GM11168 (cell line): ENCODE results near the gene NLRP9.
"Not testable (repeated sequence)": the region's sequence is repeated elsewhere in the genome, so short reads cannot be mapped to it uniquely, and the experiment has no call there.

Experiments
- in situ Hi-C: fragments of 300-500 bp; cut with MboI; formaldehyde crosslinking; loops from one replicate; pipeline ENCODE4 v1.12.0; 2022; ENCODE audit warnings: low sequenced_read_pairs; ENCODE audit not compliant: unreplicated experiment

NLRP9 gene

DNA sequence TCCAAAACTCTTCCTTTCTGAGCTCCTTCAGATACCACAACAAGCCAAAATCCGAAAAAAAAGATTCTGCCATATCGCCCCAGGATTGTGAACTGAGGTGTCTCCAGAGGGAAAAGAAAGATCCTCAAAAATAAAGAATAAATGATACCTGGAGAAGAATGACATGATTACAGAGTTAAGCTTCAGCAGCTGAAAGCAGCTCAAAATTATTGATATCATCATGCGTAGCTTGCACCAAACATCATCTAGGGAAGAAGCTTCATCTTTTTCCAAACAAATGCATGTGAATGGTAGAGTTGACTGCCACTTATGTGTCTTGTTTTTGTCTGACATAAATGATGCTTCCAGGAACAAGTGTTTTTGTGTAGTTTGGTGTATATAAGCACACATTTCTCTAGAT is at the start of gene NLRP9:
TSS of gene NLRP9 (minus strand) at position 101 of the 400 bp plus-strand sequence. CDS start at position 73, 28 bp downstream.
- in situ Hi-C loops, result no loop called here

DNA sequence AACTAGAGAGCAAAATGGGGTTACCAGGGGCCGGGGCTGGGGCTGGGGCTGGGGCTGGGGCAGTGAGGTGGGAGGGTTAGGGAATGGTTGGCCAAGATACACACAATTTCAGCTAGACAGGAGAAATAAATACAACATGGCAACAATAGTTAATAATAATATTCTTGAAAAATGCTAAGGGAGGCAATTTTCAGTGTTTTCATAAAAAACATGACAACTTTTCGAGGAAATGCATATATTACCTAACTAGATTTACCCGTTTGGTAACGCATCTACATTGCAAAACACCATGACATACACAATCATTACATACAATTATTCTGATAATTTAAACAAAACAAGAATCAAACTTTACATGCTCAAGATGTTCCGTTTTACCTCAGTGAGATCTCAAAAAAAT is 42.9 kb upstream of the NLRP9 start:
- in situ Hi-C loops, result no loop called here

DNA sequence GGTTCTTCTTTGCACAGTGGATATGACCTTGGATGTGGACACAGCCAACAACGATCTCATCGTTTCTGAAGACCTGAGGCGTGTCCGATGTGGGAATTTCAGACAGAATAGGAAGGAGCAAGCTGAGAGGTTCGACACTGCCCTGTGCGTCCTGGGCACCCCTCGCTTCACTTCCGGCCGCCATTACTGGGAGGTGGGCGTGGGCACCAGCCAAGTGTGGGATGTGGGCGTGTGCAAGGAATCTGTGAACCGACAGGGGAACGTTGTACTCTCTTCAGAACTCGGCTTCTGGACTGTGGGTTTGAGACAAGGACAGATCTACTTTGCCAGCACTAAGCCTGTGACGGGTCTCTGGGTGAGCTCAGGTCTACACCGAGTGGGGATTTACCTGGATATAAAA is 40.1 kb upstream of the NLRP9 start:
- in situ Hi-C loops, result no loop called here

DNA sequence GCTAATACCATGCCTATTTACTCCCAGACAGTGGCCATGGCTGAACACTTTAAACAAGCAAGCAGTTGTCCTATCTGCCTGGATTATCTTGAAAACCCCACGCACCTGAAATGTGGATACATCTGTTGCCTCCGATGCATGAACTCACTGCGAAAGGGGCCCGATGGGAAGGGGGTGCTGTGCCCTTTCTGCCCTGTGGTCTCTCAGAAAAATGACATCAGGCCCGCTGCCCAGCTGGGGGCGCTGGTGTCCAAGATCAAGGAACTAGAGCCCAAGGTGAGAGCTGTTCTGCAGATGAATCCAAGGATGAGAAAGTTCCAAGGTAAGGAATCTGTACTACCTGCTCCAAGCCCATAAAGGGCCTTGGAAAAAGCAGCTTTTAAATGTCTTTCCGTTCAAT is 39.3 kb upstream of the NLRP9 start:
- in situ Hi-C loops, result no loop called here

DNA sequence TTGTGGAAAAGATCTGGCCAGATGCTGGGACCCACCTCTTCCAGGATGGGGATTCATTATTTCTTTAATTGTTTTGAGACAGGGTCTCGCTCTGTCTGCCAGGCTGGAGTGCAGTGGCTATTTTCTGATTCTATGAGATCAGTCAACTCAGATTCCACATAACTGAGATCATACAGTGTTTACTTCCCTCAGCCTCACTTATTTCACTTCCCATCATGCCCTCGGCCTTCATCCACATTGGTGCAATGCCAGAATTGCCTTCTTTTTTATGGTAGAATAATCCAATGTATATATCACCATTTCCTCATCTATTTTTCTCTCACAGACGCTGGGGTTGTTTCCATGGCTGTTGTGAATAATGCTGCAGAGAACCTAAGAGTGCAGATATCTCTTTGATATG is 31.4 kb upstream of the NLRP9 start:
- in situ Hi-C loops, result not testable (repeated sequence)

DNA sequence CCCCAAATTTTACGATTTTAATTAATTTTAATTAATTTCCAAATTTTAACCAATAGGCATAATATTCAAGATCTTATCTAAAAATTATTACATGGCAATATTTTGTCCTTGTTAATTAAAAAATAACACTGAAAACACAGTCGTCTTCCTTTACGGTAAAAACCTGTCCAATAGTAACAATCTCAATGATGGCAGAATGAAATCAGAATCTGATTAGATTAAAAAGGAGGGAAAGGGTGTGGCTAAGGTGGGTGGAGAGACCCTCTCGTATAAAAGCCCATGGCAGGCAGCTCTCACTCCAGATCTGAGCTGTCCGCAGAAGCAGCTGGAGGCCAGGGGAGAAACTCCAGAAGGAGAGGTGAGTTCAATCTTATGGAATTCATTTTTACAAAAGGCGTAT is 30.6 kb upstream of the NLRP9 start, which contains the start of gene RFPL4AL1:
TSS of gene RFPL4AL1 (plus strand) at position 301 of the 400 bp plus-strand sequence. CDS start 2,687 bp downstream, outside the sequence.
- in situ Hi-C loops, result not testable (repeated sequence)

DNA sequence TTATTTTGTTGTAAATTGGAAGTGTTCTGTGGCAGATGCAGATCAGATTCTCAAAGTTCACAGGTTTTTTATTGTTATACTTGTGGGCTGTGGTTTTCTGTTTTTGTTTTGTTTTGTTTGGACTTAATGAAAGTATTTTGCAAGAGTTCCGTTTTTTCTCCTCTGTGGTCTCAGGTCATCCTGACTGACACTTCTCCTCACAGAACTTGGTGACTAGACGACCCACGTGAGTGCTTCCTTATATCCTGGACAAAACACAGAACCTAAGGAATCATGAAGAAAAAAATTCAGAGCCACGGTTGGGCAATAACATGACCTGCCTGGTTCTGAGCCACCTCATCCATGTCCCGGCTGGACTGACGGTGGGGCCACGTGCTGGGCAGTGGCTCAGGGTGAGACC is 28.3 kb upstream of the NLRP9 start:
- in situ Hi-C loops, result no loop called here

DNA sequence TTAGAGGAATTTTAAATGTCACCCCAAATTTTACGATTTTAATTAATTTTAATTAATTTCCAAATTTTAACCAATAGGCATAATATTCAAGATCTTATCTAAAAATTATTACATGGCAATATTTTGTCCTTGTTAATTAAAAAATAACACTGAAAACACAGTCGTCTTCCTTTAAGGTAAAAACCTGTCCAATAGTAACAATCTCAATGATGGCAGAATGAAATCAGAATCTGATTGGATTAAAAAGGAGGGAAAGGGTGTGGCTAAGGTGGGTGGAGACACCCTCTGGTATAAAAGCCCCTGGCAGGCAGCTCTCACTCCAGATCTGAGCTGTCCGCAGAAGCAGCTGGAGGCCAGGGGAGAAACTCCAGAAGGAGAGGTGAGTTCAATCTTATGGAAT is 20.6 kb upstream of the NLRP9 start, which contains the start of gene RFPL4A:
TSS of gene RFPL4A (plus strand) at position 301 of the 400 bp plus-strand sequence. CDS start 2,704 bp downstream, outside the sequence.
- in situ Hi-C loops, result not testable (repeated sequence)

DNA sequence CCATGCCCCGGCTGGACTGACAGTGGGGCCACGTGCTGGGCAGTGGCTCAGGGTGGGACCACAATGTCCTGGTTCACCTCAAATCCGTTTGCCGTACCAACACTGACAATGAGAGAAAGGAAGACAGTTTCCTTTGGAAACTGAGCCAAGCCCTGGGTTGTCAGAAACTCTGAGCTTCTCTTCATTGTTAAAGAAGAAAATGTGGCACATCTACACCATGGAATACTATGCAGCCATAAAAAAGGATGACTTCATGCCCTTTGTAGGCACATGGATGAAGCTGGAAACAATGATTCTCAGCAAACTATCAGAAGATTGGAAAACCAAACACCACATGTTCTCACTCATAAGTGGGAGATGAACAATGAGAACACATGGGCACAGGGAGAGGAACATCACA is 18.6 kb upstream of the NLRP9 start:
- in situ Hi-C loops, result not testable (repeated sequence)

DNA sequence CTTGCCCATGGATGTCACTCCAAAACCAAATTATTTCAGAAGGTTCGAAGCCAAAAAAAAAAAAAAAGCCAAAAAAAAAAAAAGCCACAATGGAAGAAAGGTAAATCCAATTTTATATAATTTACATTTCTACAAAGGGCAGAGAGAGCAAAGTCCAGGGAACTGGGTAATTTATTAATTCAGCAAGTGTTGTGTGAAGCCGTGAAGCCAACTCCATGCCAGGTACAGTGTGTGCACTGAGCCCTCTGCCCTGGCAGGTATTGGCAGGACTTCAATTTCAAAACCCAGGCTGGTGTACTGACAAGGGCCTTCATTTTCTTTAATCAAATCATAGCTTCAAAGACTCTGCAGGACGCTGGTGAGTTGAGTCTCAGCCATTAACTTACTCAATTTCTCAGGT is 15.2 kb upstream of the NLRP9 start:
- in situ Hi-C loops, result no loop called here

DNA sequence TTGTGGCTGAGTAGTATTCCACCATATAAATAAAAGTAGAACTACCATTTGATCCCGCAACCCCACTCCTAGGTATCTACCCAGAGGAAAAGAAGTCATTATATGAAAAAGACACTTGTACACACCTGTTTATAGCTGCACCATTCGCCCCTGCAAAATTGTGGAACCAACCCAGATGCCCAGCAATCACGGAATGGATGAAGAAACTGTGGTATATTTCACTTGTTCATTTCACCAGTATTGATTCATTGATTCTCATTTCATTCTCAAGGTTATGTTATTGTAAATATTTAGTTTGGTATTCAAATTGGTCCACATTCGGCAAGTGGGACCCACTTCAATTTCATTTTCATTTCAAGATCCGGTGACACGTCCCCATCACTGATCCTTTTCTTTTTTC is 12.5 kb upstream of the NLRP9 start:
- in situ Hi-C loops, result no loop called here

DNA sequence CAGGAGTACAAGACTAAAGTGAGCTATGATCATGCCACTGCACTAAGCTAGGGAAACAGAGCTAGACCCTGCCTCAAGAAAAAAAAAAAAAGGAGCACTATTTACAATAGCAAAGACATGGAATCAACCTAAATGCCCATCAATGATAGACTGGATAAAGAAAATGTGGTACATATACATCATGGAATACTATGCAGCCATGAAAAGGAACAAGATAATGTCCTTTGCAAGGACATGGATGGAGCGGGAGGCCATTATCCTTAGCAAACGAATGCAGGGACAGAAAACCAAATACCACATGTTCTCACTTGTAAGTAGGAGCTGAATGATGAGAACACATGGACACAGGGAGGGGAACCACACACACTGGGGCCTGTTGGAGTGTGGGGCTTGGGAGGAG is 7.8 kb downstream of the NLRP9 start:
- in situ Hi-C loops, result not testable (repeated sequence)

DNA sequence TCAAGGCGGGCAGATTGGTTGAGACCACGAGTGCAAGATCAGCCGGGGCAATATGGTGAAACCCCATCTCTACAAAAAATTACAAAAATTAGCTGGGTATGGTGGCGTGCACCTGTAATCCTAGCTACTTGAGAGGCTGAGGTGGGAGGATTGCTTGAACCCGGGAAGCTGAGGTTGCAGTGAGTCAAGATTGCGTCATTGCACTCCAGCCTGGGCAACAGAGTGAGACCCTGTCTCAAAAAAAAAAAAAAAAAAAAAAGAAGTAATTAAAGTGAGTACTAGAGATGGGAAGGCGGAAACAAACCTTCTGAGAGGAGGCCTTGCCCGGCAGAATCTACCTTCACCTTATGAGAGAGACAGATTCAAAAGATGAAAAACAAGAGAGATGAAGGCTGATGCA is 14.7 kb downstream of the NLRP9 start:
- in situ Hi-C loops, result no loop called here

DNA sequence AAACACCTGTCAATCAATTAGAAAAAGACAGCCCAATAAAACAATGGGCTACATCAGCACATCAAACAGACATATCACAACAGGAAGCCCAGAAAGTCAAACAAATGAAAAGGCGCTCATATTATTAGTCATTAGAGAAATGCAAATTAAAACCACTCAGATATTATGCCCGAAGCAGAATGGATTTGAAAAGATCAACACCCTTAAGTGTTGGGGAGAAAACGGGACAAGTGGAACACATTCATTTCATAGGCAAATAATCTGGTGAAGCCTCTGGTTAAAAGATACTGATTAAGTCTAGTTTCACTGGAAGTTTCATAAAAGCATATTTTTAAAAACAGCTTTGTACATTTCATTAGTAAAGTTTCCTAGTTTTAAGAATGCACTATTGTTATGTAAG is 17.4 kb downstream of the NLRP9 start:
- in situ Hi-C loops, result no loop called here

DNA sequence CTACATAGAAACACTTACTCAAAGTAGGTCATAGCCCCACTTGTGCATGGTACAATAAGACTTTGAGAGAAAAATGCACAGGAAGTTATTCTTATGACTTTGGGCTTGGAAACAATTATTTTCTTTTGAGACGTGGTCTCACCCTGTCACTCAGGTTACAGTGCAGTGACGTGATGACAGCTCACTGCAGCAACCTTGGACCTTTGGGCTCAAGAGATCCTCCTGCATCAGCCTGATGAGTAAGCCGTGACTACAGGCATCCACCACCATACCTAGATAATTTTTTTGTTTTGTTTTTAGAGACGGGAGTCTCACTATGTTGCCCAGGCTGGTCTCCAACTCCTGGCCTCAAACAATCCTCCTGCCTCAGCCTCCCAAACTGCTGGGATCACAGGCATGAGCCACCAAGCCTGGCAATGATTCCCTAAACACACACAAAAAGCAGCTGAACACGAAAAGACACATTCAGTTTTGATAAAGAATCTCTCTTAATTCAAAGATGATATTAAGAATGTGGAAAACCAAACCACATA is 17.9 kb downstream of the NLRP9 start:
- in situ Hi-C loops, result no loop called here

DNA sequence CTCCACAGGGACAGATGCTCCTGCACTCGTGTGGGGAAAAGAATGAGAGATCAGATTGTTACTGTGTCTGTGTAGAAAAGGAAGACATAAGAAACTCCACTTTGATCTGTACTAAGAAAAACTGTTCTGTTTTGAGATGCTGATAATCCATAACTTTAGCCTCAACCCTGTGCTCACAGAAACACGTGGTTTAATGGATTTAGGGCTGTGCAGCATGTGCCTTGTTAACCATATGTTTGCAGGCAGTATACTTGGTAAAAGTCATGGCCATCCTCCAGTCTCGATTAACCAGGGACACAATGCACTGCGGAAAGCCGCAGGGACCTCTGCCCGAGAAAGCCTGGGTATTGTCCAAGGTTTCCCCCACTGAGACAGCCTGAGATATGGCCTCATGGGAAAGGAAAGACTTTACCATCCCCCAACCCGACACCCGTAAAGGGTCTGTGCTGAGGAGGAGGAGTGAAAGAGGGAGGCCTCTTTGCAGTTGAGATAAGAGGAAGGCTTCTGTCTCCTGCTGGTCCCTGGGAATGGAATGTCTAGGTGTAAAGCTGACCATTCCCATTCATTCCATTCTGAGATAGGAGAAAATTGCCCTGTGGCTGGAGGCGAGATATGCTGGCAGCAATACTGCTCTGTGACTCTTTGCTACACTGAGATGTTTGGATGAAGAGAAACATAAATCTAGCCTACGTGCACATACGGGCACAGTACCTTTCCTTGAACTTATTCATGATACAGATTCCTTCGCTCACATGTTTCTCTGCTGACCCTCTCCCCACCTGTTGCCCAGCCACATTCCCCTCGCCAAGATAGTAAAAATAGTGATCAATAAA is 20.1 kb downstream of the NLRP9 start:
- in situ Hi-C loops, result not testable (repeated sequence)

DNA sequence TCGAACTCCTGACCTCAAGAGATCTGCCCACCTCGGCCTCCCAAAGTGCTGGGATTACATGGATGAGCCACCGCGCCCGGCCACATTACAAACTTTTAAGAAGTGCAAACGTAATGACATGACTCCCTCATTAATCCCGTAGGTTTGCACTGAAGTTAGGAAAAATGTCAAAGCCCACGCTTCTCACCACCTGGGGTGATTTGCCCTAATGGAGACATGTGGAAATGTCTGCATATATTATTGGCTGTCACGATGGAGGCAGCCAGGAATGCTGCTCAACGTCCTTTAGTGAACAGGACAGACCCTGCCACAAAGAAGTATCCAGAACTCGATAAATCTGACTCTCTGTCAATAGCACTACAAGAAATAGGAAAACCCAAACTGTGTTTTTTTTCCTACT is 21.0 kb downstream of the NLRP9 start:
- in situ Hi-C loops, result no loop called here

DNA sequence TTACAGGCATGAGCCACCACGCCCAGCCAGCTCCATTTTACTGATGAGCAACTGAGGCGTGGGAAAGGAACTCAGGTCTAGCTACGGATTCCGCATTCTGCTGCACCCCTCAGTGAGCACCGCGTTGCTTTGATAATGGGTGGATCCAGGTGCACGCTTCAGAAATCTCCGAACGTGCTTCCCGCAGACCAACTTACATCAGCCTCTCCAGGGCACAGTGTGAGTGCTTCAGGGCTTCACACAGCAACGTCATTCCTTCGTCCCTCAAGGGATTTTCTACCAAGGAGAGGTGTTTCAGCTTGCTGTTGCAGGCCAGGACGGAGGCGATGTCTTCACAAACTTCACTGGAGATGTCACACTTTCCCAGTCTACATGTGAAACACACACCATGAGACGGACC is 21.7 kb downstream of the NLRP9 start:
- in situ Hi-C loops, result no loop called here

DNA sequence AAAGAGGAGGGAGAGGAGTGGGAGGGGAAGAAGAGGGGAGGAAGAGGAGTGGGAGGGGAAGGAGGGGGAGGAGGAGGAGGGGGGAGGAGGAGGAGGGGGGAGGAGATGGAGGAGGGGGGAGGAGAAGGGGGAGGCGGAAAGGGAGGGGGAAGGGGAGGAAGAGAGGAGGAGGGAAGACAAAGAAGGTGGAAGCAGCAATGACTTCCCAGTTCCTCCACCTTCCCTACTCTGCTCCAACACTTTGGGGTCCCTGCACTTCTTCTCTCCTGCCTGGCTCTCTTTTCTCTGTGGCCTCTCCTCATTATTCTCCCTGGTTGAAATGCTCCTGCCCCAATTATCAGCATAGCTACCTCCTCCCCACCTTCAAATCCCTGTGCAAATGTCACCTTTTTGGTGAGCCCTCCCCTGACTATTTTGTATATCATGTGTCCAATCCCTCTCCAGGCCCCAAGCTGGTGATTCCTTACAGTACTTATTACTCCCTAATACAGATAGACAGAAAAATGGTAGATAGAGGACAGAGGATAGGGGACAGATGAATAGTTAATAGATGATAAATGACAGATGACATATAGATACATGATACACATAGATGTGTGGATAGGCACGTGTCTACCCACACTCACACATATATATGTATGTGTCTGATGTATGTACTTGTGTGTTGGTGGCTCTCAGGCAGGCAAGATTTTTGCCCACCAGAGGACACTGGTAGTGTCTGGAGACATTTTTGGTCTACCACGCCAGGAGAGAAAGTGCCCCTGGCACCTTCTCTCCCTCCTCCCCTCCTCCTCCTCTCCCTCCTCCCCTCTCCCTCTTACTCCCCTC is 25.2 kb downstream of the NLRP9 start:
- in situ Hi-C loops, result no loop called here

DNA sequence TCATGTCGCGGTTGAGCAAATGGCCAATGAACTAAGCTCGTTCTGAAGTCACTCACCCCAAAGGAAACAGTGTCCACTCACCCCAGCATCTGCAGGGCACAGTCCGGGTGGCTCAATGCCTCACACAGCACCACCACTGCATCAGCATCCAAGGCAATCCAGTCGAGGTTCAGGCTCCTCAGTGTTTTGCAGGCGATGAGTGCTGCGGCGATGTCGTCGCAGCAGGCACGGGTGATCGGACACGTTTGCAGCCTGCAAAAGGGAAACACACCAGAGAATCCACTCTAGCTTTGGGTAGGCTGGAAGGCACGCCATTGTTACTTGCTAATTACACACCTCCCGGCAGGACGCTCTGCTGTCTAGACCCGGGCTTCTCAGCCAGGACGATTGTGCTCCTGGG is 26.5 kb downstream of the NLRP9 start:
- in situ Hi-C loops, result no loop called here

DNA sequence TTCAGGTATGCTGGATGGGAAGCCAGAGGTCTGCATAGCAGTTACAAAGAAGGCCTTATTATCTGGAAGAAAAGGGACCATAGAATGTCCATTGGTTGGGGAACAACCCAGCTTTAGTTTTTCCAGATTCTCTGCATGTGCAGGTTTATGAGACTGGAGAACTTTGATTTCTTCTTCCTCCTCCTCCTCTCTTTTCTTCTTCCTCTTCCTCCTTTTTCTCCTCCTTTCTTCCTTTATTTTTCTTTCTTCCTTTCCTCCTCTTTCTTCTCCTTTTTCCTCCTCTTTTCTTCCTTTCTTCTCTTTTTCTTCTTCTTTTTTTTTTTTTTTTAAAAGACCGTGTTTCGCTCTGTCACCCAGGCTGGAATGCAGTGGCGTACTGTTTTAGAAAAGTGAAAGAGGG is 32.2 kb downstream of the NLRP9 start:
- in situ Hi-C loops, result no loop called here
